ENCODE measurements around the gene JMJD1C.
"Not testable (repeated sequence)": the region's sequence is repeated elsewhere in the genome, so short reads cannot be mapped to it uniquely, and the experiment has no call there.

JMJD1C gene

GRCh38 chr10:63352976-63353375 lies 112.8 kb downstream of the JMJD1C start:
- DNase-seq, result no peak

GRCh38 chr10:63348245-63348850 lies 117.4 kb downstream of the JMJD1C start:
- no peak for DNase-seq

GRCh38 chr10:63346015-63346441 lies 119.7 kb downstream of the JMJD1C start:
- no peak for DNase-seq

DNA sequence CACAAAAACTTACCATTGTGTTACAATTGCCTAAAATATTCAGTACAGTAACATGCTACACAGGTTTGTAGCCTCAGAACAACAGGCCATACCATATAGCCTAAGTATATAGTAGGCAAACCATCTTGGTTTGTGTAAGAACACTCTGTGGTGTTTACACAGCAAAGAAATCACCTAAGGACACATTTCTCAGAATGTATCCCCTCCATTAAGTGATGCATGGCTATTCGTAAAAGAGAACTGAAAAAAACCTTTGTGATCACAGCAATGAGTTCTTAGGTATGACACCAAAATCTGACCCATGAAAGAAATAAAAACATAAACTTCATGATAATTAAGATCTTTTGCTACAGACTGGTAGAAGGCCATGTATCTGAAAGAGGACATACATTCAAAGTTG lies 121.5 kb downstream of the JMJD1C start:
- DNase-seq, result no peak

DNA sequence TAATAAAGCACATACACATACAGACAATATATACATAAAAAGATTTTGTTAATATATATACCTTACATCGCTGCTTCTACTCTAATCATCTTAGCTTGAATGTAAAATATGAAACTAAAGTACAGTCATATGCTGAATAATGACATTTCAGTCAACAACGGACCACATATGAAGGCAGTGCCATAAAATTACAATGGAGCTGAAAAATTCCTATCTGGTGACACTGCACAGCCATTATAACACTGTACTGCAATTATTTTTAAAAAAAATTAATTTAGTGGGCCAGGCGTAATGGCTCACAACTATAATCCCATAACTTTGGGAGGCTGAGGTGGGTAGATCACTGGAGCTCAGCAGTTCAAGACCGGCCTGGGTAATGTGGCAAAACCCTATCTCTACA lies 122.3 kb downstream of the JMJD1C start:
- no peak for DNase-seq

GRCh38 chr10:63339640-63340039 lies 126.1 kb downstream of the JMJD1C start:
- DNase-seq, result not testable (repeated sequence)

GRCh38 chr10:63337455-63338251 lies 128.1 kb downstream of the JMJD1C start:
- DNase-seq, result no peak

DNA sequence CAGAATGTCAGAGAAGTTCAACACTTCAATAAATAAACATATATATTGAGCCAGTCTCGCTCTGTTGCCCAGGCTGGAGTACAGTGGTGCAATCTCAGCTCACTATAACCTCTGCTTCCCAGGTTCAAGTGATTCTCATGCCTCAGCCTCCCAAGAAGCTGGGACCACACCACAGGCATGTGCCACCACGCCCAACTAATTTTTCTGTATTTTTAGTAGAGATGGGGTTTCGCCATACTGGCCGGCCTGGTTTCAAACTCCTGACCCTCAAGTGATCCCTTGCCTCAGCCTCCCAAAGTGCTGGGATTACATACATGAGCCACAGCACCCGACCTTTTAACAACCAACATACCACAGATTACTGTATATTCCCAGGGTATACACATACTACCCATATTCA lies 134.2 kb downstream of the JMJD1C start:
- DNase-seq, result no peak

- DNase-seq, result no peak
Observed at GRCh38 chr10:63324495-63324854, 141.3 kb downstream of the JMJD1C start.

GRCh38 chr10:63323701-63324494 lies 141.9 kb downstream of the JMJD1C start:
- no peak for DNase-seq

GRCh38 chr10:63320683-63321082 lies 145.1 kb downstream of the JMJD1C start:
- no peak for DNase-seq

DNA sequence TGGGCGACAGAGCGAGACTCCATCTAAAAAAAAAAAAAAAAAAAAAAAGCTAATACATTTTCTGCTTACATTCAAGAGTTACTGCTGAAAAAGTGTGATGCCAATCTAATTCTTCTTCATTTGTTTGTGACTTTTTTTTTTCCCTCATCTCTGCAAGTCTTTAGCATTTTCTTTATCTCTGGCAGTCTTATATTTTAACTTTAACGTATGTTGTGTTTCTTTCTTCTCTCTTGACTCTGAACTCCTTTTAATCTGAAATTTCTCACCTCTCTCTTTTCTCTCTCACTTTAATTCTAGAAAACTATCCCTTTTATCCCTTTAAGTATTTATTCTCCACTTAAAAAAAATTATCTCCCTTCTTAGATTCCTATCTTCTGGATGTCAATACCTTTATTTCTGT lies 146.5 kb downstream of the JMJD1C start:
- no peak for DNase-seq

DNA sequence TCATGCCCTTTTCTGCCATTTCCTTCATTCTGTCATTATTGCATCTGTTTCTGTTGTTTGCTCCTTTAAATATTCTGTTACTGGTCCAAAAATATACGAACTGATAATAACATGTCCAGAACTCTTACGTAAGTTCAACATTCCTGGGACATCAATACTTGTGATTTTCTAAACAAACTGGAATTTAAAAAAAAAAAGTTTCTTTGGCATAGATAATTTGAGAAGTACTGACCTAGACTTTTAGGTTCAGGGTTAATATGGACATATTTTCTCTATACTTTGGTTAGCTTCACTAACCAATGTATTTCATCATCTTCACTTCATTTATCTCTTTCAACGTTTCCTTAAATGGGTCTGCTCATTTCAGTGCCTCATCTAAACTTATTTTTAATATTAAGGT lies 147.3 kb downstream of the JMJD1C start:
- DNase-seq, result no peak

DNA sequence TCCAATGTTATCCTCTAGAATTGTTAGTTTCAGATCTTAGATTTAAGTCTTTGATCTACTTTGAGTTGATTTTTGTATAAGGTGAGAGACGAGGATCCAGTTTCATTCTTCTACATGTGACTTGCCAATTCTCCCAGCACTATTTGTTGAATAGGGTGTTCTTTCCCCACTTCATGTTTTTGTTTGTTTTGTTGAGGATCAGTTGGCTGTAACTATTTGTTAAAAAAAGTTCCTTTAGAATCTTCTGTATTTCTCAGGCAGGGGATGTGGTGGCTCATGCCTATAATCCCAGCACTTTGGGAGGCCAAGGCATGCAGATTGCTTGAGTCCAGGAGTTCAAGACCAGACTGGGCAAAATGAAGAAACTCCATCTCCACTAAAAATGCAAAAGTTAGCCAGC lies 151.8 kb downstream of the JMJD1C start:
- no peak for DNase-seq

DNA sequence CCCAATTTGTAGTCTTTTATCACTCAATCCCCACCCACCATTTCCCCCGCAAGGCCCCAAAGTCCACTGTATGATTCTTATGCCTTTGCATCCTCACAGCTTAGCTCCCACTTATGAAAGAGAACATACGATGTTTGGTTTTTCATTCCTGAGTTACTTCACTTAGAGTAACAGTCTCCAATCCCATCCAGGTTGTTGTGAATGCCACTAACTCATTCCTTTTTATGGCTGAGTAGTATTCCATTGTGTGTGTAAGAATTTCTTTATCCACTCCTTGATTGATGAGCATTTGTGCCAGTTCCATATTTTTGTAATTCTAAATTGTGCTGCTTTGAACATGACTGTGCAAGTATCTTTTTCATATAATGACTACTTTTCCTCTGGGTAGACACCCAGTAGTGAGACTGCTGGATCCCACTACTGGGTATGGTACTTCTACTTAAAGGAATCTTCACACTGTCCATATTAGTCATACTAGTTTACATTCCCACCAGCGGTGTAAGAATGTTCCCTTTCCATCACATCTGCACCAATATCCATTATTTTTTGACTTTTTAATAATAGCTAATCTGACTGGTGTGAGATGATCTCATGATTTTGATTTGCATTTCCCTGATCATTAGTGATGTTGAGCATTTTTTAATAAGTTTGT lies 152.6 kb downstream of the JMJD1C start:
- no peak for DNase-seq

- no peak for DNase-seq
Observed at GRCh38 chr10:63308628-63309027, 157.1 kb downstream of the JMJD1C start.

DNA sequence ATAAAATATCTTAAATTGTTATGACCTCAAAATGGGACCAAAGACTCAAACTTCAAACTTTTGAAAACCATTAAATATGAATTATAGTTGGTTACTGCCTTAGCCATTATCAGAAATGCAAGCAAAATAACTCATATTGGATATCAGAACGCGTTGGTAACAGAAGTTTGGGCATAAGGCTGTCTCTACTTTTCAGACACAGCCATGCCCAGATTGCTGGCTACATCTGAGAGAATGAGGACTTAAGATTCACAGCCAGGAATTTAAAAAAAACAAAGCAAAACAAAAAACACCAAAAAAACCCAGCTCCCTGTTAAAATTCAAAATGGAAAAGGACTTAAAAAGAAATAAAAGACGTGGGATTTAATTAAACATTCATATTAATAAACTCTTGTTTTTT lies 161.6 kb downstream of the JMJD1C start:
- no peak for DNase-seq

- DNase-seq, result no peak
Observed at GRCh38 chr10:63300801-63301200, 165.0 kb downstream of the JMJD1C start.

GRCh38 chr10:63297941-63298340 lies 167.8 kb downstream of the JMJD1C start:
- no peak for DNase-seq

DNA sequence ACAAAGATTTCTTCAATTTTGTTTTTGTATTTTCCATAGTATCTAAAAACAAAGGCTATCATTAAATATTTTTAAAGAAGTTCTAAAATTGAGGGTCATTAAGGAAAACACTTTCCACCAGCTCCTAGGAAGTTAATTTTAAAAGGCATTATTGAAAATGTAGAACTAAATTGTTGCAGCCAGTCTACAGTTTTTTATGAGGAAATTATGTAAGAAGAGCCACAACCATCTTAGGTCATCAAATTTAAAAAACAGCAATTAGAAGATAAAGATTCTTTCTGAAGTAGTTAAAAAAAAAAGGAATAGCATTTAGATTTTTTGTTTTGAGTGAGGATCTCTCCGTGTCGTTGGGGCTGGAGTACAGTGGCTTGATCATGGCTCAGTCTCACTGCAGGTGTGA lies 171.0 kb downstream of the JMJD1C start:
- no peak for DNase-seq

- DNase-seq, result not testable (repeated sequence)
Observed at GRCh38 chr10:63292847-63293246, 172.9 kb downstream of the JMJD1C start.

GRCh38 chr10:63288170-63288569 lies 177.6 kb downstream of the JMJD1C start:
- no peak for DNase-seq

DNA sequence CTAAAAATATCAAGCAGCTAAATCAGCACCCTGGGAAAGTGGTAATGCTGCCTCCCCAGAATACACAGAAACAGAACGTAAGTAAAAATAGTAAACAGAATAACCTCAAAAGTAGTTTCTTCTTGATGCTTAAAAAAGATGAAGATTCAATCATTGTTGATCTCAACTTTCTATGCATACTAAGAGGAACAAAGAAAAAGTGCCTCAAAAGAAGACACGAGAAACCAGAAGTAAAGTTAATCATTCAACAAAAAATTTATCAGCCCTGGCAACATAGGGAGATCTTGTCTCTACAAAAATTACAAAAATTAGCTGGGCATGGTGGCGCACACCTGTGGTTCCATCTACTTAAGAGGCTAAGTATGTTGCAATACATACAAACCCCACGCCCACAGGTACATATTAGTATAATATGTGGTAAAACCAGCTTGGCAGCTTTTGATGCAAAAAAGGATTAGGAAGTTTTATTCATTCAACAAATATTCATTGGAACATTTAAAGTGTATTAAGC lies 179.0 kb downstream of the JMJD1C start:
- DNase-seq, result no peak

Data from CD4-positive, alpha-beta T cell treated with Interleukin-12 subunit alpha and Interleukin-12 subunit beta, for 1 hour (primary cell).